Panc1 (cell line): ENCODE results near the gene SLC35A2. TPM values are rescaled to one million over a fixed set of nuclear protein-coding genes. Genes with fewer than 3 reads are reported as not detected.

ENCODE experiments used
- ATAC-seq: fragments of 200-7000 bp; cut with Tn5 transposase; 2 replicates; pipeline ENCODE4 v1.9.1; 2020; ENCODE audit warnings: mild to moderate bottlenecking, moderate library complexity
- BruUV-seq: library from RNA; stranded (reverse); fragments of 400-500 nt; replicated peaks from 2 replicates; lab custom pipeline; 2021; lab: Mats Ljungman, UMichigan
- CTCF ChIA-PET: fragments of 300-600 bp; sonication (Branson Sonifier 250); formaldehyde crosslinking; loops from one replicate; lab custom pipeline; 2022; ENCODE audit warnings: antibody characterized with exemption; lab: Charles Lee
- POLR2A ChIA-PET: fragments of 300-600 bp; sonication (Branson Sonifier 250); formaldehyde crosslinking; loops from one replicate; lab custom pipeline; 2022; ENCODE audit warnings: antibody characterized with exemption; lab: Charles Lee
- DNase-seq: peaks from one replicate; pipeline ENCODE4 v3.0.0-alpha.2; 2010; ENCODE audit warnings: low read depth, low spot score
- H3K27ac ChIP-seq: 2 replicates; pipeline ENCODE4 v1.5.1; 2011; ENCODE audit warnings: mild to moderate bottlenecking, low read length, inconsistent platforms
- H3K27me3 ChIP-seq: fragments of 200-500 bp; sonication (Bioruptor generic); 2 replicates; pipeline ENCODE4 v1.6.0; 2014; ENCODE audit warnings: low read length, inconsistent platforms; ENCODE audit not compliant: control insufficient read depth, insufficient read depth
- H3K36me3 ChIP-seq: fragments of 200-500 bp; sonication (Bioruptor generic); 2 replicates; pipeline ENCODE4 v1.5.1; 2014; ENCODE audit warnings: inconsistent platforms, mild to moderate bottlenecking, low read length, moderate library complexity; ENCODE audit not compliant: control insufficient read depth, insufficient read depth
- H3K4me1 ChIP-seq: 2 replicates; pipeline ENCODE4 v1.5.1; 2011; ENCODE audit warnings: inconsistent platforms, mild to moderate bottlenecking, low read length, moderate library complexity; ENCODE audit not compliant: control insufficient read depth, insufficient read depth
- H3K4me3 ChIP-seq, 2 experiments: 2 replicates each; pipeline ENCODE4 v1.5.1; 2011 to 2012; ENCODE audit warnings: low read depth in 2 of 2, low read length in 2 of 2, mild to moderate bottlenecking in 2 of 2, inconsistent platforms in 1 of 2, moderate library complexity in 1 of 2
- H3K9me3 ChIP-seq: fragments of 200-500 bp; sonication (Bioruptor generic); 2 replicates; pipeline ENCODE4 v1.5.1; 2014; ENCODE audit warnings: low read depth, mild to moderate bottlenecking, inconsistent platforms, low read length, moderate library complexity; ENCODE audit not compliant: control insufficient read depth, insufficient read depth
- POLR2AphosphoS5 ChIP-seq: IDR thresholded peaks from 2 replicates; pipeline ENCODE4 v1.6.1; 2012; ENCODE audit warnings: mild to moderate bottlenecking, low read depth, low read length, moderate library complexity
- SIN3A ChIP-seq: IDR thresholded peaks from 2 replicates; pipeline ENCODE4 v1.6.1; 2012; ENCODE audit warnings: low read depth, mild to moderate bottlenecking, low read length, moderate library complexity, borderline replicate concordance; ENCODE audit not compliant: insufficient read depth
- TCF7L2 ChIP-seq: IDR thresholded peaks from 2 replicates; pipeline ENCODE4 v1.6.1; 2011; ENCODE audit warnings: mild to moderate bottlenecking, low read depth, low read length, inconsistent platforms
- in situ Hi-C: cut with HindIII; loops from 2 replicates; pipeline ENCODE4 v1.10.0; 2016; ENCODE audit warnings: low sequenced_read_pairs, low pct_unique_long_range_greater_than_20kb
- intact Hi-C: fragments of 100-400 bp; cut with micrococcal nuclease; formaldehyde crosslinking; loops from one replicate; pipeline ENCODE4 v1.10.0; 2022; ENCODE audit not compliant: unreplicated experiment
- total RNA-seq: library from RNA; stranded (reverse); gene quantifications from one replicate; pipeline ENCODE4 v1.2.1, GENCODE V29; 2021; ENCODE audit not compliant: unreplicated experiment
- TF ChIP-seq, protein P1 (sequence below), 2 experiments: IDR thresholded peaks; 2 replicates each; pipeline ENCODE4 v1.6.1; 2011 to 2012; ENCODE audit warnings: low read depth in 2 of 2, control low read depth in 1 of 2, low read length in 1 of 2, mild to moderate bottlenecking in 1 of 2, moderate library complexity in 1 of 2; ENCODE audit not compliant: insufficient read depth in 1 of 2
- TF ChIP-seq, protein P2 (sequence below): fragments of 450-650 bp; IDR thresholded peaks from 2 replicates; pipeline ENCODE4 v1.5.1; 2017; ENCODE audit warnings: mild to moderate bottlenecking

The SLC35A2 gene
- total RNA-seq, 1 experiment from 2014 or later = 72.4 TPM

DNA sequence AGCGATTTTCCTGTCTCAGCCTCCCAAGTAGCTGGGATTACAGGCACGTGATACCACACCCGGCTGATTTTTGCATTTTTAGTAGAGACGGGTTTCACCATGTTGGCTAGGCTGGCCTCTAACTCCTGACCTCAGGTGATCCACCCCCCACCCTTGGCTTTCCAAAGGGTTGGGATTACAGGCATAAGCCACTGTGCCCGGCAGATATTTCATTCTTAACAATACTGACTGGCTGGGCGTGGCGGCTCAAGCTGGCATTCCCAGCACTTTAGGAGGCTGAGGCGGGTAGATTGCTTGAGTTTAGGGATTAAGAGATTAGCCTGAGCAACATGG lies 12.4 kb downstream of the SLC35A2 start:
- intact Hi-C loops (no loop called here), in situ Hi-C loops (no loop called here)
- Histone ChIP-seq H3K4me3 (peak overlapping the region; percentile 71 to 82), H3K4me1 (peaks cover 6% of the 10 kb centered on the region; the same call in 1 of the 2 replicates), H3K36me3 (peaks cover 2% of the 10 kb centered on the region; the same call in 1 of the 2 replicates), H3K9me3 (no peaks in the 10 kb centered on the region), H3K27me3 (no peaks in the 10 kb centered on the region), H3K27ac (peak overlapping the region; percentile 94; the same call in 1 of the 2 replicates)
- DNase-seq (no peak), ATAC-seq (no peak)
- ChIA-PET POLR2A (no interaction called here), CTCF (no interaction called here)
- TF ChIP-seq TCF7L2 = no peak
- BruUV-seq = no TSS peak

DNA sequence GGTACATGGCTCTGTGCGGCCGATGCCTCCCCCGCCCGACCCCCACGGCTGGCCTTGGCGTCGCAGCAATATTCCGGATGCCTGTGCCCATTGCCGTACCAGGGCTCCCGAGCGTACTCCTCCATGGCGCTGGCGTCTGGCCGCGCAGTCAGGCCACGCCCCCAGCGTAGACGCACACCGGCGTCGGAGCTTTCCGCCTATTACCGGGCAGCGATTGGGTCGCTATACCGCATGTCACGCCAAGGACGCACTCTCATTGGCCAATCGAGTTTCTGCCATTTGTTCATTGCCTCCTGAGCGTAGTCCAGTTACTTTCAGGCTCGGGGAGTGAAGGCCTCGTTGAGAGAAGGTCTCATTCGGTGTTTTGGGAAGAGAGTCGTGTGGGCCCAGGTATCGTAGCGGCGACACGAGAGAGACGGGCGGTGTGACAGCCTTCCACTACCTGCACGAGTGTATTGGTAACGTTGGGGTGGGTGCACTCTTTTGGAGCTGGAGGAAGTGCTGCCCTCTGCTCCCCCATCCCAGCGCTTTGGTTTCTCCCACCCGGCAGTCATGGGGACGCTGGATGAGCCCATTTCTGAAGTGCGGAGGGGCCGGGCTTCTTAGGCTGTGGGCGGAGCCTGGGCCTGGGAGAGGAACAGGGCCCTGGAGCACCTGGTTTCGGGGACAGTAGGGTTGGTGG lies 13.7 kb downstream of the SLC35A2 start, which contains the start of the genes PQBP1 and TIMM17B:
Gene PQBP1, plus strand, starts transcription at position 306 of the 682 bp plus-strand sequence. CDS start 580 bp downstream, outside the sequence.
Gene TIMM17B, minus strand, starts transcription at position 144 of the 682 bp plus-strand sequence. Its CDS starts 19 bp downstream, at position 125.
- intact Hi-C loops = no loop called here
- TF ChIP-seq, protein P1, sequence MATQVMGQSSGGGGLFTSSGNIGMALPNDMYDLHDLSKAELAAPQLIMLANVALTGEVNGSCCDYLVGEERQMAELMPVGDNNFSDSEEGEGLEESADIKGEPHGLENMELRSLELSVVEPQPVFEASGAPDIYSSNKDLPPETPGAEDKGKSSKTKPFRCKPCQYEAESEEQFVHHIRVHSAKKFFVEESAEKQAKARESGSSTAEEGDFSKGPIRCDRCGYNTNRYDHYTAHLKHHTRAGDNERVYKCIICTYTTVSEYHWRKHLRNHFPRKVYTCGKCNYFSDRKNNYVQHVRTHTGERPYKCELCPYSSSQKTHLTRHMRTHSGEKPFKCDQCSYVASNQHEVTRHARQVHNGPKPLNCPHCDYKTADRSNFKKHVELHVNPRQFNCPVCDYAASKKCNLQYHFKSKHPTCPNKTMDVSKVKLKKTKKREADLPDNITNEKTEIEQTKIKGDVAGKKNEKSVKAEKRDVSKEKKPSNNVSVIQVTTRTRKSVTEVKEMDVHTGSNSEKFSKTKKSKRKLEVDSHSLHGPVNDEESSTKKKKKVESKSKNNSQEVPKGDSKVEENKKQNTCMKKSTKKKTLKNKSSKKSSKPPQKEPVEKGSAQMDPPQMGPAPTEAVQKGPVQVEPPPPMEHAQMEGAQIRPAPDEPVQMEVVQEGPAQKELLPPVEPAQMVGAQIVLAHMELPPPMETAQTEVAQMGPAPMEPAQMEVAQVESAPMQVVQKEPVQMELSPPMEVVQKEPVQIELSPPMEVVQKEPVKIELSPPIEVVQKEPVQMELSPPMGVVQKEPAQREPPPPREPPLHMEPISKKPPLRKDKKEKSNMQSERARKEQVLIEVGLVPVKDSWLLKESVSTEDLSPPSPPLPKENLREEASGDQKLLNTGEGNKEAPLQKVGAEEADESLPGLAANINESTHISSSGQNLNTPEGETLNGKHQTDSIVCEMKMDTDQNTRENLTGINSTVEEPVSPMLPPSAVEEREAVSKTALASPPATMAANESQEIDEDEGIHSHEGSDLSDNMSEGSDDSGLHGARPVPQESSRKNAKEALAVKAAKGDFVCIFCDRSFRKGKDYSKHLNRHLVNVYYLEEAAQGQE (IDR thresholded peaks at IDR 0.05; ENCODE audit: insufficient read depth in 1 of 2, low read depth in 2 of 2, low read length in 1 of 2) = no peak
- TF ChIP-seq POLR2AphosphoS5 (peak; percentile 79), TCF7L2 (no peak), SIN3A (peak; percentile 66; the same call in 1 of the 2 replicates)
- no TSS peak for BruUV-seq

DNA sequence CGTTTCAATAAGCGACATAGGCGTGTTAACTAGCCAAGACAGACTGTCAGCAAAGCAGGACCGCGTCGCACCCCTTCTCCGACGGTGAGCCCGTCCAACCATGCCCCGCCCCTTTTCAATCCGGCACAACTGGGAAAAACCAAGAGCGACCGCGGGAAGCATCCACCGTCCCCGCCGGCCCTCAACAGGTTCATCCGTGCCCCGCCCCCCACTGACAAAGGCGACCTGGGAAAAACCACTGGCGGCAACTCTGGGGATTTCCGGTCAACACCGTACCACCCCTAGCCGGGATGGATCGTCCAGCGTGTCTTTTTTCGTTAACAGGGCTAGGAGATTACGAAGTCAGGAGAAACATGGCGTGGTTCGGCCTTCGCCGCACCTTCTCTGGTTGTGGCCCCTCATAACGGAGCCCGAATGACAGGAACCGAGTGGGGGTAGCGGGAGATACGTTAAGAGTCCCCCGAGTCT lies 14.3 kb downstream of the SLC35A2 start:
- H3K27ac ChIP-seq = peak overlapping the region; percentile 94
- no peak for DNase-seq
- intact Hi-C loops (no loop called here), in situ Hi-C loops (no loop called here)
- H3K4me3 ChIP-seq = peak overlapping the region; percentile 71 to 82
- H3K4me1 ChIP-seq = peaks cover 6% of the 10 kb centered on the region; the same call in 1 of the 2 replicates
- H3K36me3 ChIP-seq = 0 out of 2 replicates have a peak, but pooled peaks cover 2% of the 10 kb centered on the region
- TF ChIP-seq, protein P1 (IDR thresholded peaks at IDR 0.05; ENCODE audit: insufficient read depth in 1 of 2, low read depth in 2 of 2, low read length in 1 of 2) = no peak
- TF ChIP-seq, protein P2, sequence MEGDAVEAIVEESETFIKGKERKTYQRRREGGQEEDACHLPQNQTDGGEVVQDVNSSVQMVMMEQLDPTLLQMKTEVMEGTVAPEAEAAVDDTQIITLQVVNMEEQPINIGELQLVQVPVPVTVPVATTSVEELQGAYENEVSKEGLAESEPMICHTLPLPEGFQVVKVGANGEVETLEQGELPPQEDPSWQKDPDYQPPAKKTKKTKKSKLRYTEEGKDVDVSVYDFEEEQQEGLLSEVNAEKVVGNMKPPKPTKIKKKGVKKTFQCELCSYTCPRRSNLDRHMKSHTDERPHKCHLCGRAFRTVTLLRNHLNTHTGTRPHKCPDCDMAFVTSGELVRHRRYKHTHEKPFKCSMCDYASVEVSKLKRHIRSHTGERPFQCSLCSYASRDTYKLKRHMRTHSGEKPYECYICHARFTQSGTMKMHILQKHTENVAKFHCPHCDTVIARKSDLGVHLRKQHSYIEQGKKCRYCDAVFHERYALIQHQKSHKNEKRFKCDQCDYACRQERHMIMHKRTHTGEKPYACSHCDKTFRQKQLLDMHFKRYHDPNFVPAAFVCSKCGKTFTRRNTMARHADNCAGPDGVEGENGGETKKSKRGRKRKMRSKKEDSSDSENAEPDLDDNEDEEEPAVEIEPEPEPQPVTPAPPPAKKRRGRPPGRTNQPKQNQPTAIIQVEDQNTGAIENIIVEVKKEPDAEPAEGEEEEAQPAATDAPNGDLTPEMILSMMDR = no peak
- TF ChIP-seq TCF7L2 (peak; percentile 14; the same call in 1 of the 2 replicates), SIN3A (no peak)
- POLR2A ChIA-PET = interaction anchor here (0.7 to 1.3 kb wide), 2 partner anchors 13 to 14 kb away, joined by 3 to 6 read pairs; partner anchors contain the start of gene SLC35A2
- CTCF ChIA-PET = no interaction called here
- peak; percentile 63 for ATAC-seq
- no TSS peak for BruUV-seq
- H3K9me3 ChIP-seq = no peaks in the 10 kb centered on the region
- no peaks in the 10 kb centered on the region for H3K27me3 ChIP-seq

More for the DNA sequence above, 13.7 kb downstream of the SLC35A2 start, which contains the start of the genes PQBP1 and TIMM17B:
- H3K9me3 ChIP-seq = no peaks in the 10 kb centered on the region
- 0 out of 2 replicates have a peak, but pooled peaks cover 2% of the 10 kb centered on the region for H3K36me3 ChIP-seq
- H3K27ac ChIP-seq = peak within 1 kb of the TSS; percentile 94
- in situ Hi-C loops = no loop called here
- ChIA-PET CTCF (interaction anchor here (0.6 kb wide), 1 partner anchor 158 kb away, joined by 4 read pairs; no protein-coding TSS in a partner anchor), POLR2A (interaction anchor here (0.7 to 1.3 kb wide), 2 partner anchors 13 to 14 kb away, joined by 3 to 6 read pairs; partner anchors contain the start of gene SLC35A2)
- peak within 1 kb of the TSS; percentile 71 to 82 for H3K4me3 ChIP-seq
- peak; percentile 94 for DNase-seq
- no peaks in the 10 kb centered on the region for H3K27me3 ChIP-seq
- ATAC-seq = peak; percentile 93
- H3K4me1 ChIP-seq = peaks cover 6% of the 10 kb centered on the region; the same call in 1 of the 2 replicates
